Measurements from ENCODE around the gene ABTB1.

GRCh38 chr3:127656906-127657305 lies 15.8 kb upstream of the ABTB1 start:
- TF ChIP-seq CTCF (IDR thresholded peaks at IDR 0.05), result no peak
- TF ChIP-seq EZH2 (IDR thresholded peaks at IDR 0.05; ENCODE audit: borderline replicate concordance, insufficient read depth, low read depth, low read length, poor library complexity, severe bottlenecking), result no peak
